Coronary artery (tissue), 2 donors: Measurements from ENCODE around the gene ITPKA.

Experiments
- DNase-seq: peaks from one replicate; pipeline ENCODE4 v3.0.0-alpha.2; 2017; ENCODE audit warnings: low spot score
- H3K27ac ChIP-seq, 2 donors: fragments of 200-600 bp; sonication (generic); one replicate each; pipeline ENCODE4 v1.5.1; 2016 to 2019
- H3K4me3 ChIP-seq: fragments of 200-600 bp; sonication (generic); 2 replicates; pipeline ENCODE4 v1.5.1; 2016; ENCODE audit warnings: mild to moderate bottlenecking, moderate library complexity
- TF ChIP-seq, protein P1 (sequence below): fragments of 200-600 bp; sonication (generic); IDR thresholded peaks from one replicate; pipeline ENCODE4 v1.5.1; 2019; ENCODE audit warnings: antibody characterized with exemption

ITPKA gene

GRCh38 chr15:41495736-41496599 is 2.3 kb downstream of the ITPKA start:
- TF ChIP-seq, protein P1, sequence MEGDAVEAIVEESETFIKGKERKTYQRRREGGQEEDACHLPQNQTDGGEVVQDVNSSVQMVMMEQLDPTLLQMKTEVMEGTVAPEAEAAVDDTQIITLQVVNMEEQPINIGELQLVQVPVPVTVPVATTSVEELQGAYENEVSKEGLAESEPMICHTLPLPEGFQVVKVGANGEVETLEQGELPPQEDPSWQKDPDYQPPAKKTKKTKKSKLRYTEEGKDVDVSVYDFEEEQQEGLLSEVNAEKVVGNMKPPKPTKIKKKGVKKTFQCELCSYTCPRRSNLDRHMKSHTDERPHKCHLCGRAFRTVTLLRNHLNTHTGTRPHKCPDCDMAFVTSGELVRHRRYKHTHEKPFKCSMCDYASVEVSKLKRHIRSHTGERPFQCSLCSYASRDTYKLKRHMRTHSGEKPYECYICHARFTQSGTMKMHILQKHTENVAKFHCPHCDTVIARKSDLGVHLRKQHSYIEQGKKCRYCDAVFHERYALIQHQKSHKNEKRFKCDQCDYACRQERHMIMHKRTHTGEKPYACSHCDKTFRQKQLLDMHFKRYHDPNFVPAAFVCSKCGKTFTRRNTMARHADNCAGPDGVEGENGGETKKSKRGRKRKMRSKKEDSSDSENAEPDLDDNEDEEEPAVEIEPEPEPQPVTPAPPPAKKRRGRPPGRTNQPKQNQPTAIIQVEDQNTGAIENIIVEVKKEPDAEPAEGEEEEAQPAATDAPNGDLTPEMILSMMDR: no peak
- Histone ChIP-seq H3K27ac (no peak overlapping the region), H3K4me3 (peak overlapping the region; percentile 78)
- no peak for DNase-seq

- no peak overlapping the region for H3K27ac ChIP-seq
- DNase-seq: no peak
- TF ChIP-seq, protein P1: no peak
- H3K4me3 ChIP-seq: no peak overlapping the region
Observed at GRCh38 chr15:41498657-41499056, 5.0 kb downstream of the ITPKA start.

DNA sequence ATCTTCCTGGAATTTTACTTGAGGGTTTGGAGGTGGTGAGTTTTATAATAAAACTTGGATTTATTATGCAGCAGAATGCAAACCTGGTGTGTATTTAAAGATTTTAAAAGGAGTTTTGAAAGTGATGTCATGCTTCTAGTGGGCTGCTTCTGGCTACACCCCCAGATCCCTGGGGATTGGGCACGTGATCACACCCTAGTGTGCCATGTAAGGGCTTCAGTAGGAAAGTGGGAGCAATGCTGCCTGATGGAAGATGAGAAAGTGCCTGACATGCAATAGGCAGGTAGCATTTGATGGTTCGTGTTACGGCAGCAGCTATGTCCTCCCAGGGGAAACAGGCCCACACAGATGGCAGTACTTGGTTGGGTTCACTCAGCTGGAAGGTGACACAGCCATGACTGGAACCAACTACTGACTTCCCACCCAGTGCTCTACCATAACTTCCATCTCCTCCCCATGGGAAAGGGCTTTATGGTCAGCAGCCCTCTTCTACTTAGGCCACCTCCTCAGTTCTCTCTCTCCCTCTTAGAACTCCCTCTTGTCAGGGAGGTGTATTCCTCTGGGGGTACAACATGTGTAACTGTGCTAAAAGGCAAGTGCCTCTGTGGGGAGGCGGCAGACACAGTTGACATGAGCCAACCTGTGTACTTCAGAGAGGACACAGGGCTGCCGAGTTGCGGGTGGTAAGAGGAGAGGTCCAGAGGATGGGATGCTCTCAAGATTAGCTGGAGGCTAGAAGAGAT is 5.6 kb downstream of the ITPKA start:
- Histone ChIP-seq H3K4me3 (no peak overlapping the region), H3K27ac (no peak overlapping the region)
- DNase-seq: no peak
- TF ChIP-seq, protein P1: no peak

GRCh38 chr15:41501191-41501917 is 7.7 kb downstream of the ITPKA start:
- TF ChIP-seq, protein P1: no peak
- Histone ChIP-seq H3K27ac (no peak overlapping the region), H3K4me3 (peak overlapping the region; percentile 60)
- DNase-seq: no peak

DNA sequence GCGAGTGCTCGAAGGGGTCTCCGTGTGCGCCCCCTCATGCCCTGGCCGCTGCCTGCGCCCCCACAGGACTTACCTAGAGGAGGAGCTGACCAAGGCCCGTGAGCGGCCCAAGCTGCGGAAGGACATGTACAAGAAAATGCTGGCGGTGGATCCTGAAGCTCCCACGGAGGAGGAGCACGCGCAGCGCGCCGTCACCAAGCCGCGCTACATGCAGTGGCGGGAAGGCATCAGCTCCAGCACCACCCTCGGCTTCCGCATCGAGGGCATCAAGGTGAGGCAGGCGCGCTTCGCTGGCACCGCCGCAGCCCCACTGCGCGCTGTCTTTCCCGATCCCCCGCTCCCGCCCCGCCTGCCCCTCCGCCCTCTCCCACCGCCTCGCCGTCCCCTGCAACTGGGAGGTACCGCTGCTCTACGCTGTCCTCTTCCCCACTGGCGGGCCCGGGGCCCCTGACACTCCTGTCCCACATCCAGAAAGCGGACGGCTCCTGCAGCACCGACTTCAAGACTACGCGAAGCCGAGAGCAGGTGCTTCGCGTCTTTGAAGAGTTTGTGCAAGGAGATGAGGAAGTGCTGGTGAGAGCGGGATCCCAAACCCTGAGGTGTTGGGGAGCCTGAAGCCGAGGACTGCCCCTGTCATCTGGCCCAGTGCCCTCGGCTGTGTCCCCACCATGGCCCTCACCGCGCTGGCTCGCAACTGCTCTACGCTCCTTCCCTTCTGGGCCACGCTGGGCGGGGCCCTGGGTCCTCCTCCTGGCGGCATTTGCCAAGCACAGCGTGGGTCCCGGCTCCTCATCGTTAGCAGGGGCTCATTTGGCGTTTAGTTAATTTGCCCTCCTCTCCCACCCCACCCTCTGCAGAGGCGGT is 8.5 kb downstream of the ITPKA start:
- TF ChIP-seq, protein P1: no peak
- H3K4me3 ChIP-seq: peak overlapping the region; percentile 60
- DNase-seq: no peak
- H3K27ac ChIP-seq: no peak overlapping the region
